NB4 (cell line): ENCODE data around the gene PRKD1.

ENCODE experiments used
- MYC ChIP-seq: IDR thresholded peaks from 2 replicates; pipeline ENCODE4 v1.6.1; 2011; ENCODE audit warnings: low read depth, low read length
- POLR2A ChIP-seq: IDR thresholded peaks from 2 replicates; pipeline ENCODE4 v1.6.1; 2011; ENCODE audit warnings: mild to moderate bottlenecking; ENCODE audit not compliant: insufficient read length; ENCODE audit errors: extremely low read depth
- TF ChIP-seq, protein P1 (sequence below): IDR thresholded peaks from one replicate; pipeline ENCODE4 v1.5.1; 2012; ENCODE audit warnings: low read depth, low read length
- TF ChIP-seq, protein P2 (sequence below): IDR thresholded peaks from 2 replicates; pipeline ENCODE4 v1.6.1; 2011; ENCODE audit warnings: low read depth, low read length

DNA sequence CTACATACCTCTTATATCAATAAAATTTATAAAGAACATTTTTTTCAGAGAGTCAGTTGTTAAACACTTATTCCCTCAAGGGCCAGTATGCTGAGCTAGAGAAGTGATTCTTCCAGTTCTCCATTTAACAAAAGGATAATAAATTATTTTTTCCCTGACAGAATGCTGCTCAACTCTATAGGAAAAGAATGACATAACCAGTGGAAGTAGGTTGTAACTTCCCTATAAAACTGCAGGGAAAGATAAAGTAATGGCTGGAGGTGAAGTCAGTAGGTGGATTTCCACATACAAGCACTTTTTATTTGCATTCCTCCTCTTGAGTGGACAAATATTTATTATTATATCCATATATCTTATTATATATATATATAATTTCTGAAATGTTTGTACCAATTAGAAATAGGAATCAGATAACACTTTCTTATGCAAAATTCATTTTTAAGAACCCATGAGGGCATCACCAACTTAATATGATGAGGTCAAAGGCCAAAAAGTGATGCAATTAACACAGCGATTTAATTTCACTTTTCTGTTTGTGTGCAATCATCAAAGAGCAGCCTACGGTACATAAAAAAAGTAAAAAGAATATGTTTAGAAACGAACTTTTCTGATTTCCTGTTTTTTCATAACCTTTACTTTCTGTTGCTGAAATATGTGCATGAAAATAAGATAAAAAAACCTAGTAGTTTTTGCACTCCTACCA lies 175.3 kb downstream of the PRKD1 start:
- no peak for TF ChIP-seq POLR2A
- TF ChIP-seq, protein P1, sequence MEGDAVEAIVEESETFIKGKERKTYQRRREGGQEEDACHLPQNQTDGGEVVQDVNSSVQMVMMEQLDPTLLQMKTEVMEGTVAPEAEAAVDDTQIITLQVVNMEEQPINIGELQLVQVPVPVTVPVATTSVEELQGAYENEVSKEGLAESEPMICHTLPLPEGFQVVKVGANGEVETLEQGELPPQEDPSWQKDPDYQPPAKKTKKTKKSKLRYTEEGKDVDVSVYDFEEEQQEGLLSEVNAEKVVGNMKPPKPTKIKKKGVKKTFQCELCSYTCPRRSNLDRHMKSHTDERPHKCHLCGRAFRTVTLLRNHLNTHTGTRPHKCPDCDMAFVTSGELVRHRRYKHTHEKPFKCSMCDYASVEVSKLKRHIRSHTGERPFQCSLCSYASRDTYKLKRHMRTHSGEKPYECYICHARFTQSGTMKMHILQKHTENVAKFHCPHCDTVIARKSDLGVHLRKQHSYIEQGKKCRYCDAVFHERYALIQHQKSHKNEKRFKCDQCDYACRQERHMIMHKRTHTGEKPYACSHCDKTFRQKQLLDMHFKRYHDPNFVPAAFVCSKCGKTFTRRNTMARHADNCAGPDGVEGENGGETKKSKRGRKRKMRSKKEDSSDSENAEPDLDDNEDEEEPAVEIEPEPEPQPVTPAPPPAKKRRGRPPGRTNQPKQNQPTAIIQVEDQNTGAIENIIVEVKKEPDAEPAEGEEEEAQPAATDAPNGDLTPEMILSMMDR, result no peak
- TF ChIP-seq, protein P2, sequence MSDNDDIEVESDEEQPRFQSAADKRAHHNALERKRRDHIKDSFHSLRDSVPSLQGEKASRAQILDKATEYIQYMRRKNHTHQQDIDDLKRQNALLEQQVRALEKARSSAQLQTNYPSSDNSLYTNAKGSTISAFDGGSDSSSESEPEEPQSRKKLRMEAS, result no peak
- TF ChIP-seq MYC, result no peak
